Kidney (tissue), 14 donors: ENCODE data around the gene ARMH4. TPM values are rescaled to one million over a fixed set of nuclear protein-coding genes. Genes with fewer than 3 reads are reported as not detected.

Source experiments
- DNase-seq, 5 donors: peaks; one replicate each; pipeline ENCODE4 v3.0.0-alpha.2; 2013 to 2020
- FAIRE-seq: peaks from 2 replicates; lab custom pipeline; 2012; peaks lifted over from hg19 to GRCh38; lab: Jason Lieb, UNC
- H3K27ac ChIP-seq, 2 donors: one replicate each; pipeline ENCODE4 v1.7.0; 2013; ENCODE audit warnings: low read depth in 2 of 2, low read length in 2 of 2, inconsistent platforms in 1 of 2
- H3K27me3 ChIP-seq: one replicate; pipeline ENCODE4 v1.7.1; 2013; ENCODE audit warnings: low read length, inconsistent platforms; ENCODE audit not compliant: control insufficient read depth, insufficient read depth
- H3K36me3 ChIP-seq, 3 donors: one replicate each; pipeline versions ENCODE4 v1.7.0 to v1.7.1; 2013; ENCODE audit warnings: low read length in 3 of 3, control low read depth in 1 of 3, inconsistent platforms in 1 of 3; ENCODE audit not compliant: insufficient read depth in 3 of 3, control insufficient read depth in 2 of 3
- H3K4me1 ChIP-seq, 3 donors: one replicate each; pipeline versions ENCODE4 v1.7.0 to v1.7.1; 2013; ENCODE audit warnings: low read length in 3 of 3, inconsistent platforms in 1 of 3, low read depth in 1 of 3; ENCODE audit not compliant: control insufficient read depth in 2 of 3, insufficient read depth in 2 of 3
- H3K4me3 ChIP-seq, 3 donors: one replicate each; pipeline versions ENCODE4 v1.7.0 to v1.8.1; 2013; ENCODE audit warnings: low read length in 3 of 3, control low read depth in 1 of 3, inconsistent platforms in 1 of 3
- H3K9ac ChIP-seq, 3 donors: one replicate each; pipeline versions ENCODE4 v1.7.0 to v1.7.1; 2013; ENCODE audit warnings: low read length in 3 of 3, control low read depth in 1 of 3, inconsistent platforms in 1 of 3
- H3K9me3 ChIP-seq, 3 donors: one replicate each; pipeline versions ENCODE4 v1.7.0 to v1.7.1; 2013; ENCODE audit warnings: low read length in 3 of 3, control low read depth in 1 of 3, inconsistent platforms in 1 of 3; ENCODE audit not compliant: control insufficient read depth in 2 of 3, insufficient read depth in 1 of 3
- intact Hi-C: fragments of 100-400 bp; cut with DNase I; formaldehyde crosslinking; loops from one replicate; pipeline ENCODE4 v1.11.1; 2022
- polyA plus RNA-seq: library from polyadenylated mRNA; stranded (reverse); fragments of 350-450 nt; fragmentation: Illumina TruSeq; extraction: RNeasy Lipid Tissue Mini Kit (QIAGEN cat#74804); gene quantifications from one replicate; pipeline ENCODE4 v1.2.3, GENCODE V29; 2014; ENCODE audit warnings: low read depth, low replicate concordance; ENCODE audit not compliant: insufficient read depth
- total RNA-seq: library from RNA; stranded (reverse); fragmentation: NEBNext Ultra II Directional; extraction: Animal tissue kit (Norgen Biotek cat#: 25700); gene quantifications from one replicate; pipeline ENCODE4 v1.2.1, GENCODE V29; 2021
- TF ChIP-seq, protein P1 (sequence below): IDR thresholded peaks from 3 replicates; pipeline ENCODE4 v1.5.1; 2012; ENCODE audit warnings: mild to moderate bottlenecking, moderate library complexity, borderline replicate concordance; ENCODE audit not compliant: insufficient read depth; ENCODE audit errors: extremely low read depth
- donor health status: control.
- donor health status: control.
- donor health status: control.
- donor health status: control.
- donor health status: control.
- donor health status: DM: yes; HTN: yes; CAD: no.
- donor health status: Normal renal cell carcinoma (clear cell type).

Gene ARMH4
- total and polyA plus RNA-seq, 2 donors from 2014 or later: 4.9 to 14.2 TPM

GRCh38 chr14:58200480-58200841 lies 48.4 kb upstream of the ARMH4 start:
- intact Hi-C loops: no loop called here
- Histone ChIP-seq H3K4me3 (peak overlapping the region; percentile 76 to 95 (median 95)), H3K9ac (peak overlapping the region; percentile 75 to 95 (median 88)), H3K27me3 (no peaks in the 10 kb centered on the region), H3K27ac (peak overlapping the region; percentile 83 to 84), H3K36me3 (peaks cover 0 to 2% (median 0%) of the 10 kb centered on the region in 3 donors), H3K4me1 (peaks cover 0 to 5% (median 2%) of the 10 kb centered on the region in 3 donors), H3K9me3 (no peaks in the 10 kb centered on the region)
- DNase-seq (no peak), FAIRE-seq (no peak)
- TF ChIP-seq, protein P1, sequence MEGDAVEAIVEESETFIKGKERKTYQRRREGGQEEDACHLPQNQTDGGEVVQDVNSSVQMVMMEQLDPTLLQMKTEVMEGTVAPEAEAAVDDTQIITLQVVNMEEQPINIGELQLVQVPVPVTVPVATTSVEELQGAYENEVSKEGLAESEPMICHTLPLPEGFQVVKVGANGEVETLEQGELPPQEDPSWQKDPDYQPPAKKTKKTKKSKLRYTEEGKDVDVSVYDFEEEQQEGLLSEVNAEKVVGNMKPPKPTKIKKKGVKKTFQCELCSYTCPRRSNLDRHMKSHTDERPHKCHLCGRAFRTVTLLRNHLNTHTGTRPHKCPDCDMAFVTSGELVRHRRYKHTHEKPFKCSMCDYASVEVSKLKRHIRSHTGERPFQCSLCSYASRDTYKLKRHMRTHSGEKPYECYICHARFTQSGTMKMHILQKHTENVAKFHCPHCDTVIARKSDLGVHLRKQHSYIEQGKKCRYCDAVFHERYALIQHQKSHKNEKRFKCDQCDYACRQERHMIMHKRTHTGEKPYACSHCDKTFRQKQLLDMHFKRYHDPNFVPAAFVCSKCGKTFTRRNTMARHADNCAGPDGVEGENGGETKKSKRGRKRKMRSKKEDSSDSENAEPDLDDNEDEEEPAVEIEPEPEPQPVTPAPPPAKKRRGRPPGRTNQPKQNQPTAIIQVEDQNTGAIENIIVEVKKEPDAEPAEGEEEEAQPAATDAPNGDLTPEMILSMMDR: no peak

GRCh38 chr14:58199726-58200479 lies 47.9 kb upstream of the ARMH4 start, which contains the start of gene ACTR10:
Gene ACTR10, plus strand, starts transcription at chr14:58200149. Its CDS starts 69 bp downstream, at chr14:58200218.
- peaks cover 0 to 2% (median 0%) of the 10 kb centered on the region in 3 donors for H3K36me3 ChIP-seq
- FAIRE-seq (no peak), DNase-seq (peak; percentile 91 to 96 (median 94))
- intact Hi-C loops: no loop called here
- H3K27ac ChIP-seq: peak within 1 kb of the TSS; percentile 84 to 93
- H3K4me3 ChIP-seq: peak within 1 kb of the TSS; percentile 91 to 95 (median 95)
- no peaks in the 10 kb centered on the region for H3K27me3 ChIP-seq
- H3K4me1 ChIP-seq: peaks cover 0 to 5% (median 2%) of the 10 kb centered on the region in 3 donors
- no peaks in the 10 kb centered on the region for H3K9me3 ChIP-seq
- peak within 1 kb of the TSS; percentile 75 to 95 (median 88) for H3K9ac ChIP-seq
- TF ChIP-seq, protein P1: no peak

- TF ChIP-seq, protein P1: no peak
- no peak overlapping the region for H3K4me3 ChIP-seq
- FAIRE-seq (no peak), DNase-seq (no peak)
- H3K27me3 ChIP-seq: no peaks in the 10 kb centered on the region
- H3K9ac ChIP-seq: no peak overlapping the region
- H3K4me1 ChIP-seq: peaks cover 0 to 5% (median 2%) of the 10 kb centered on the region in 3 donors
- H3K27ac ChIP-seq: no peak overlapping the region
- intact Hi-C loops: no loop called here
- no peaks in the 10 kb centered on the region for H3K9me3 ChIP-seq
- H3K36me3 ChIP-seq: no peaks in the 10 kb centered on the region
Observed at GRCh38 chr14:58198086-58198485, 46.1 kb upstream of the ARMH4 start.
